ENCODE measurements around the gene DNAJC4.

- TF ChIP-seq EZH2phosphoT487 (IDR thresholded peaks at IDR 0.05; ENCODE audit: insufficient read depth, low read depth) (no peak), EZH2 (IDR thresholded peaks at IDR 0.05; ENCODE audit: insufficient read depth, poor library complexity, severe bottlenecking) (no peak)
Measured at GRCh38 chr11:64223001-64223651, 7.2 kb upstream of the DNAJC4 start.
